ENCODE results near the gene PRR3. TPM values are rescaled to one million over a fixed set of nuclear protein-coding genes. Genes with fewer than 3 reads are reported as not detected.

Gene PRR3
- total RNA-seq, 1 experiment from 2014 or later, result 16.5 TPM

- TF ChIP-seq POLR2AphosphoS5 (IDR thresholded peaks at IDR 0.05; ENCODE audit: low read depth, low read length), result peak; percentile 4; the same call in 1 of the 2 replicates
- TF ChIP-seq TCF7L2 (IDR thresholded peaks at IDR 0.05; ENCODE audit: low read depth, low read length), result no peak
- no peaks in the 10 kb centered on the region for H3K9me3 ChIP-seq (ENCODE audit: control insufficient read depth, insufficient read depth, low read depth, low read length)
- H3K4me3 ChIP-seq (ENCODE audit: low read depth in 2 of 2, low read length in 2 of 2), result no peak overlapping the region
- H3K27me3 ChIP-seq (ENCODE audit: control insufficient read depth, insufficient read depth, low read length), result no peaks in the 10 kb centered on the region
- in situ Hi-C loops (cut with HindIII; ENCODE audit: low pct_unique_long_range_greater_than_20kb, low sequenced_read_pairs), result no loop called here
- DNase-seq (ENCODE audit: low read depth, low spot score) (no peak), ATAC-seq (no peak)
- no peaks in the 10 kb centered on the region for H3K4me1 ChIP-seq (ENCODE audit: control insufficient read depth, insufficient read depth, low read length)
- peaks cover 13% of the 10 kb centered on the region; the same call in 1 of the 2 replicates for H3K36me3 ChIP-seq (ENCODE audit: control insufficient read depth, insufficient read depth, low read length)
- no TSS peak for BruUV-seq (replicated peaks)
- no peak overlapping the region for H3K27ac ChIP-seq (ENCODE audit: low read length)
- CTCF ChIA-PET, result no interaction called here
- intact Hi-C loops (cut with micrococcal nuclease; ENCODE audit: unreplicated experiment), result no loop called here
- POLR2A ChIA-PET, result interaction anchor here (0.5 to 1.0 kb wide), 3 partner anchors 11 to 108 kb away, joined by 3 to 9 read pairs (median 4); no protein-coding TSS in a partner anchor
Observed at GRCh38 chr6:30601436-30601814, 44.3 kb downstream of the PRR3 start.

- intact Hi-C loops (cut with micrococcal nuclease; ENCODE audit: unreplicated experiment) (no loop called here), in situ Hi-C loops (cut with HindIII; ENCODE audit: low pct_unique_long_range_greater_than_20kb, low sequenced_read_pairs) (no loop called here)
- DNase-seq (ENCODE audit: low read depth, low spot score) (no peak), ATAC-seq (no peak)
- Histone ChIP-seq H3K36me3 (ENCODE audit: control insufficient read depth, insufficient read depth, low read length) (peaks cover 19% of the 10 kb centered on the region), H3K4me3 (ENCODE audit: low read depth in 2 of 2, low read length in 2 of 2) (no peak overlapping the region), H3K4me1 (ENCODE audit: control insufficient read depth, insufficient read depth, low read length) (no peaks in the 10 kb centered on the region), H3K27ac (ENCODE audit: low read length) (no peak overlapping the region), H3K9me3 (ENCODE audit: control insufficient read depth, insufficient read depth, low read depth, low read length) (no peaks in the 10 kb centered on the region), H3K27me3 (ENCODE audit: control insufficient read depth, insufficient read depth, low read length) (no peaks in the 10 kb centered on the region)
- TF ChIP-seq CTCF (IDR thresholded peaks at IDR 0.05) (no peak), TCF7L2 (IDR thresholded peaks at IDR 0.05; ENCODE audit: low read depth, low read length) (0 out of 2 replicates have a peak, but pooled peaks have one; percentile 15)
- no TSS peak for BruUV-seq (replicated peaks)
- ChIA-PET POLR2A (interaction anchor here (0.5 to 1.0 kb wide), 2 partner anchors 36 to 108 kb away, joined by 3 to 9 read pairs; no protein-coding TSS in a partner anchor), CTCF (no interaction called here)
Observed at GRCh38 chr6:30601815-30602641, 44.9 kb downstream of the PRR3 start.

GRCh38 chr6:30603961-30604360 is 46.9 kb downstream of the PRR3 start:
- no peak overlapping the region for H3K4me3 ChIP-seq (ENCODE audit: low read depth in 2 of 2, low read length in 2 of 2)
- H3K9me3 ChIP-seq (ENCODE audit: control insufficient read depth, insufficient read depth, low read depth, low read length), result no peaks in the 10 kb centered on the region
- intact Hi-C loops (cut with micrococcal nuclease; ENCODE audit: unreplicated experiment) (no loop called here), in situ Hi-C loops (cut with HindIII; ENCODE audit: low pct_unique_long_range_greater_than_20kb, low sequenced_read_pairs) (no loop called here)
- H3K36me3 ChIP-seq (ENCODE audit: control insufficient read depth, insufficient read depth, low read length), result peaks cover 28% of the 10 kb centered on the region
- ChIA-PET CTCF (no interaction called here), POLR2A (no interaction called here)
- TF ChIP-seq SIN3A (IDR thresholded peaks at IDR 0.05; ENCODE audit: borderline replicate concordance, insufficient read depth, low read depth, low read length), result no peak
- no peak for TF ChIP-seq CTCF (IDR thresholded peaks at IDR 0.05)
- TF ChIP-seq REST (IDR thresholded peaks at IDR 0.05; ENCODE audit: insufficient read depth in 1 of 2, low read depth in 2 of 2, low read length in 1 of 2), result no peak
- no peak; the same call in 1 of the 2 replicates for TF ChIP-seq POLR2AphosphoS5 (IDR thresholded peaks at IDR 0.05; ENCODE audit: low read depth, low read length)
- TF ChIP-seq TCF7L2 (IDR thresholded peaks at IDR 0.05; ENCODE audit: low read depth, low read length), result no peak
- H3K27me3 ChIP-seq (ENCODE audit: control insufficient read depth, insufficient read depth, low read length), result no peaks in the 10 kb centered on the region
- ATAC-seq (no peak), DNase-seq (ENCODE audit: low read depth, low spot score) (no peak)
- no peaks in the 10 kb centered on the region for H3K4me1 ChIP-seq (ENCODE audit: control insufficient read depth, insufficient read depth, low read length)
- no peak overlapping the region for H3K27ac ChIP-seq (ENCODE audit: low read length)
- BruUV-seq (replicated peaks), result no TSS peak

Measured in Panc1 (cell line).